CD4-positive, alpha-beta memory T cell (primary cell): ENCODE results near the gene CAPZB. TPM values are rescaled to one million over a fixed set of nuclear protein-coding genes. Genes with fewer than 3 reads are reported as not detected.

Experiments
- CTCF ChIA-PET: fragments of 350-600 bp; sonication (Branson Sonifier 250); formaldehyde crosslinking; loops from one replicate; lab custom pipeline; 2021; ENCODE audit warnings: inconsistent platforms; ENCODE audit not compliant: partially characterized antibody; lab: Charles Lee
- POLR2A ChIA-PET: fragments of 350-600 bp; sonication (Branson Sonifier 250); formaldehyde crosslinking; loops from one replicate; lab custom pipeline; 2021; ENCODE audit not compliant: partially characterized antibody; lab: Charles Lee
- DNase-seq, 5 donors: peaks; one replicate each; pipeline versions ENCODE4 v3.0.0 to v3.0.0-alpha.2; 2020 to 2022; ENCODE audit warnings: mixed read lengths in 1 of 5
- H3K27ac ChIP-seq: one replicate; pipeline ENCODE4 v1.7.0; 2013; ENCODE audit warnings: low read depth, low read length
- H3K27me3 ChIP-seq: 2 replicates; pipeline ENCODE4 v1.7.0; 2013; ENCODE audit warnings: mild to moderate bottlenecking, low read length, moderate library complexity; ENCODE audit not compliant: insufficient read depth
- H3K36me3 ChIP-seq: 2 replicates; pipeline ENCODE4 v1.7.0; 2013; ENCODE audit warnings: mild to moderate bottlenecking, low read length, moderate library complexity; ENCODE audit not compliant: insufficient read depth
- H3K4me1 ChIP-seq: 2 replicates; pipeline ENCODE4 v1.7.0; 2013; ENCODE audit warnings: mild to moderate bottlenecking, low read length, moderate library complexity; ENCODE audit not compliant: insufficient read depth
- H3K4me3 ChIP-seq, 2 donors: one replicate each; pipeline ENCODE4 v1.7.0; 2013; ENCODE audit warnings: low read length in 2 of 2, mild to moderate bottlenecking in 1 of 2
- H3K9me3 ChIP-seq, 2 donors: one replicate each; pipeline ENCODE4 v1.7.0; 2013; ENCODE audit warnings: low read length in 2 of 2, control low read depth in 1 of 2; ENCODE audit not compliant: control insufficient read depth in 1 of 2
- H3K27ac Mint-ChIP-seq, 7 donors: one replicate each; pipeline ENCODE4 v1.8.0; 2020 to 2021; ENCODE audit warnings: mixed read lengths in 7 of 7, mild to moderate bottlenecking in 6 of 7, inconsistent platforms in 3 of 7, moderate library complexity in 3 of 7
- H3K27me3 Mint-ChIP-seq, 2 donors: one replicate each; pipeline ENCODE4 v1.8.0; 2020 to 2021; ENCODE audit warnings: mixed read lengths in 2 of 2
- H3K36me3 Mint-ChIP-seq, 2 donors: one replicate each; pipeline ENCODE4 v1.8.0; 2020 to 2021; ENCODE audit warnings: mixed read lengths in 2 of 2, inconsistent platforms in 1 of 2, mild to moderate bottlenecking in 1 of 2
- H3K4me1 Mint-ChIP-seq, 4 donors: one replicate each; pipeline ENCODE4 v1.8.0; 2020 to 2021; ENCODE audit warnings: mixed read lengths in 4 of 4, mild to moderate bottlenecking in 1 of 4
- H3K4me3 Mint-ChIP-seq, 8 donors: one replicate each; pipeline ENCODE4 v1.8.0; 2020 to 2021; ENCODE audit warnings: mixed read lengths in 8 of 8, mild to moderate bottlenecking in 7 of 8, moderate library complexity in 6 of 8, inconsistent platforms in 3 of 8
- H3K9me3 Mint-ChIP-seq, 8 donors: one replicate each; pipeline ENCODE4 v1.8.0; 2020 to 2021; ENCODE audit warnings: mixed read lengths in 8 of 8, mild to moderate bottlenecking in 5 of 8, inconsistent platforms in 3 of 8, moderate library complexity in 1 of 8
- intact Hi-C: fragments of 100-400 bp; cut with micrococcal nuclease; formaldehyde crosslinking; loops from one replicate; pipeline ENCODE4 v1.15.1; 2023
- polyA plus RNA-seq, 2 donors: library from polyadenylated mRNA; unstranded; fragments of 300-500 nt; fragmentation: Illumina TruSeq; gene quantifications; one replicate each; pipeline ENCODE4 v1.2.3, GENCODE V29; 2021
- total RNA-seq, 2 experiments: library from RNA; stranded (reverse); gene quantifications; one replicate each; pipeline ENCODE4 v1.2.3, GENCODE V29; 2021

The CAPZB gene
- total and polyA plus RNA-seq, 4 experiments from 2014 or later, result 244 to 602 (median 346) TPM

- peak overlapping the region; percentile 45 to 88 (median 81) for H3K27ac Mint-ChIP-seq
- Histone ChIP-seq H3K4me3 (no peak overlapping the region), H3K4me1 (peaks cover 91% of the 10 kb centered on the region), H3K36me3 (no peaks in the 10 kb centered on the region), H3K9me3 (no peaks in the 10 kb centered on the region), H3K27ac (peak overlapping the region; percentile 22), H3K27me3 (no peaks in the 10 kb centered on the region)
- no peaks in the 10 kb centered on the region for H3K27me3 Mint-ChIP-seq
- peak overlapping the region in 6 of 8 donors; percentile 22 to 67 (median 36) for H3K4me3 Mint-ChIP-seq
- no peaks in the 10 kb centered on the region for H3K9me3 Mint-ChIP-seq
- DNase-seq, result peak; percentile 38 to 50 (median 42)
- peaks cover 71 to 98% (median 83%) of the 10 kb centered on the region in 4 donors for H3K4me1 Mint-ChIP-seq
- intact Hi-C loops, result loop anchor here (1.0 to 5.0 kb wide), 3 partner anchors 48 to 213 kb away; partner anchors contain the start of gene CAPZB
- peaks cover 16 to 56% of the 10 kb centered on the region in 2 donors for H3K36me3 Mint-ChIP-seq
- ChIA-PET POLR2A (interaction anchor here (1.0 to 2.0 kb wide), 9 partner anchors 23 to 204 kb away, joined by 3 to 7 read pairs (median 4); partner anchors contain the start of gene NBL1), CTCF (interaction anchor here (0.7 to 11.3 kb wide), 9 partner anchors 15 to 212 kb away, joined by 3 to 99 read pairs (median 4); no protein-coding TSS in a partner anchor)
These were observed 45.7 kb downstream of the CAPZB start for GRCh38 chr1:19439464-19440171.

DNA sequence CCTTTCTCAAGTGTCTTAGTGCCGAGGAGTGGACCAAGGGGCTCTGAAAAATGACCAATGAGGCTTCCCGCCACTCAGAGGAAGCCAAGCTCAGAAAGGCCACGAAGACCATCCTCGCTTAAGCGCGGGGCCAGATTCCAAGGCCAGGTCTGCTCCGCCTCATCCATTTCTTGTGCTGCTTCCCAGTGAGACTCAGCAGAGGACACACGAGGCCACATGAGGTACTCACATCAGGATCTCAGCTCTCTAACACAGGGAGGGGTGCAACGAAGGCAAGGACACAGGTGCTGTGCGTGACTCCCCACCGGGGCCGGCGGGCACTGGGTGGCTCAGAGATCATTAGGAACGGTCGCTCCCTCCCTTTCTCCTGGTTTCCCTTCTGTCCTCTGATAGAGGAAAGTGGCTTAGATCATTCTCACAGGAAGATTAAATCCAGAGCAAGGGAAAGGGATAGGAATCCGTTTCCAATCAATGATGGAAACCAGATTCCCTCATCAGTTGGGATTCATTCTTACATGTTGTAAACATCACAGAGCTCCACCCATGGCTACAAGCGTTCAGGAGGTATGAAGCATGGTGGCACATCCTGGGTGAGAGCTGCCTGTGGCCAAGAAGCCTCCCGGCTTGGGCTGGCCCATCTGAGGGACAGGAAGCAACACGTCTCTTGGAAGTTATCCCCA lies 46.7 kb downstream of the CAPZB start:
- ChIA-PET CTCF (interaction anchor here (1.0 to 11.3 kb wide), 6 partner anchors 16 to 213 kb away, joined by 3 to 99 read pairs (median 4); no protein-coding TSS in a partner anchor), POLR2A (interaction anchor here (1.0 to 2.0 kb wide), 8 partner anchors 24 to 144 kb away, joined by 3 to 7 read pairs (median 4); no protein-coding TSS in a partner anchor)
- Mint-ChIP-seq H3K36me3 (peaks cover 16 to 55% of the 10 kb centered on the region in 2 donors), H3K4me1 (peaks cover 71 to 98% (median 83%) of the 10 kb centered on the region in 4 donors), H3K27ac (peak overlapping the region; percentile 68 to 86 (median 79)), H3K4me3 (peak overlapping the region in 3 of 8 donors; percentile 9 to 43 (median 36)), H3K9me3 (no peaks in the 10 kb centered on the region), H3K27me3 (no peaks in the 10 kb centered on the region)
- H3K27ac ChIP-seq, result no peak overlapping the region
- H3K4me1 ChIP-seq, result peaks cover 91% of the 10 kb centered on the region
- no peaks in the 10 kb centered on the region for H3K36me3 ChIP-seq
- no peaks in the 10 kb centered on the region for H3K9me3 ChIP-seq
- no peaks in the 10 kb centered on the region for H3K27me3 ChIP-seq
- no peak overlapping the region for H3K4me3 ChIP-seq
- DNase-seq, result no peak
- intact Hi-C loops, result loop anchor here (5.0 kb wide), 2 partner anchors 49 to 214 kb away; partner anchors contain the start of gene CAPZB

- Histone ChIP-seq H3K9me3 (no peaks in the 10 kb centered on the region), H3K27ac (no peak overlapping the region), H3K4me1 (peaks cover 93% of the 10 kb centered on the region), H3K36me3 (no peaks in the 10 kb centered on the region), H3K4me3 (no peak overlapping the region), H3K27me3 (no peaks in the 10 kb centered on the region)
- no peak for DNase-seq
- Mint-ChIP-seq H3K36me3 (peaks cover 20 to 60% of the 10 kb centered on the region in 2 donors), H3K27ac (peak overlapping the region; percentile 68 to 94 (median 81)), H3K27me3 (no peaks in the 10 kb centered on the region), H3K9me3 (no peaks in the 10 kb centered on the region), H3K4me1 (peaks cover 75 to 99% (median 87%) of the 10 kb centered on the region in 4 donors), H3K4me3 (peak overlapping the region in 4 of 8 donors; percentile 4 to 56 (median 27))
- intact Hi-C loops, result loop anchor here (5.0 kb wide), 2 partner anchors 49 to 214 kb away; partner anchors contain the start of gene CAPZB
- ChIA-PET POLR2A (interaction anchor here (0.7 to 1.8 kb wide), 7 partner anchors 10 to 64 kb away, joined by 3 to 7 read pairs (median 4); no protein-coding TSS in a partner anchor), CTCF (interaction anchor here (1.0 to 11.3 kb wide), 8 partner anchors 10 to 214 kb away, joined by 3 to 99 read pairs (median 5); no protein-coding TSS in a partner anchor)
These were observed 47.4 kb downstream of the CAPZB start for GRCh38 chr1:19437891-19438294.

- H3K27ac ChIP-seq, result peak overlapping the region; percentile 39
- H3K9me3 Mint-ChIP-seq, result no peaks in the 10 kb centered on the region
- intact Hi-C loops, result loop anchor here (5.0 kb wide), 2 partner anchors 50 to 215 kb away; partner anchors contain the start of gene CAPZB
- peaks cover 72 to 93% (median 86%) of the 10 kb centered on the region in 4 donors for H3K4me1 Mint-ChIP-seq
- no peaks in the 10 kb centered on the region for H3K36me3 ChIP-seq
- no peaks in the 10 kb centered on the region for H3K27me3 Mint-ChIP-seq
- H3K9me3 ChIP-seq, result no peaks in the 10 kb centered on the region
- DNase-seq, result no peak
- peak overlapping the region; percentile 61 to 94 (median 81) for H3K27ac Mint-ChIP-seq
- ChIA-PET CTCF (interaction anchor here (1.0 to 11.3 kb wide), 10 partner anchors 11 to 217 kb away, joined by 3 to 99 read pairs (median 4); no protein-coding TSS in a partner anchor), POLR2A (interaction anchor here (0.7 to 2.3 kb wide), 7 partner anchors 11 to 65 kb away, joined by 3 to 8 read pairs (median 4); no protein-coding TSS in a partner anchor)
- no peak overlapping the region for H3K4me3 ChIP-seq
- peak overlapping the region in 7 of 8 donors; percentile 18 to 59 (median 54) for H3K4me3 Mint-ChIP-seq
- peaks cover 24 to 58% of the 10 kb centered on the region in 2 donors for H3K36me3 Mint-ChIP-seq
- H3K4me1 ChIP-seq, result peaks cover 90% of the 10 kb centered on the region
- no peaks in the 10 kb centered on the region for H3K27me3 ChIP-seq
These were observed 48.4 kb downstream of the CAPZB start for GRCh38 chr1:19436716-19437476.

DNA sequence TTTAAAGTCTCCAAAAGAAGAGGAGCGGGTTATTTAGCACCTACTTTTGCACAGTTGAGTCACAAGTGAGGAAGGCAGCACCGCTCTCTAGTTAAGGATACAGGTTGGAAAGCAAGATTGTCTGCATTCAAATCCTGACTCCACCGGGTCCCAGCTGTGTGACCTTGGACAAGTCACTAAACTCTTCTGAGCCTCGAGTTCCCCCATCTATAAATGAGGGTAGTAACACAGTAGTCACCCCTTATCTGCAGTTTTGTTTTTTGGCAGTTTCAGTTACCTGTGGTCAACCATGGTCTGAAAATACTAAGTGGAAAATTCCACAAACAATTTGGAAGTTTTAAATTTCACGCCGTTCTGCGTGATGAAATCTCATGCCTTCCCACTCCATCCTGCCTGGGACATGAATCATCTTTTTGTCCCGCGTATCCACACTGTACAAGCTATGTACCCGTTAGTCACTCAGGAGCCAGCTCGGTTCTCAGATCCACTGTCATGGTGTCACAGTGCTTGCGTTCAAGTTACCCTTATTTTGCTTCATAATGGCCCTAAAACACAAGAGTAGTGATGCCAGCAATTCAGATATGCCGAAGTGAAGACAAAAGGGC lies 49.4 kb downstream of the CAPZB start:
- Mint-ChIP-seq H3K9me3 (no peaks in the 10 kb centered on the region), H3K27me3 (no peaks in the 10 kb centered on the region), H3K27ac (peak overlapping the region; percentile 61 to 94 (median 78)), H3K4me1 (peaks cover 67 to 89% (median 81%) of the 10 kb centered on the region in 4 donors), H3K4me3 (peak overlapping the region in 7 of 8 donors; percentile 17 to 59 (median 49)), H3K36me3 (peaks cover 24 to 53% of the 10 kb centered on the region in 2 donors)
- no peaks in the 10 kb centered on the region for H3K9me3 ChIP-seq
- H3K4me3 ChIP-seq, result no peak overlapping the region
- H3K27ac ChIP-seq, result peak overlapping the region; percentile 39
- intact Hi-C loops, result loop anchor here (5.0 kb wide), 2 partner anchors 51 to 216 kb away; partner anchors contain the start of gene CAPZB
- H3K36me3 ChIP-seq, result no peaks in the 10 kb centered on the region
- POLR2A ChIA-PET, result interaction anchor here (1.0 to 2.3 kb wide), 7 partner anchors 7 to 161 kb away, joined by 3 to 8 read pairs (median 5); a partner anchor contains a TSS
- CTCF ChIA-PET, result interaction anchor here (1.0 to 11.3 kb wide), 10 partner anchors 8 to 226 kb away, joined by 3 to 99 read pairs (median 4); no protein-coding TSS in a partner anchor
- DNase-seq, result no peak
- H3K27me3 ChIP-seq, result no peaks in the 10 kb centered on the region
- peaks cover 88% of the 10 kb centered on the region for H3K4me1 ChIP-seq
